PC-9 (cell line): ENCODE measurements around the gene TGFB1. TPM values are rescaled to one million over a fixed set of nuclear protein-coding genes. Genes with fewer than 3 reads are reported as not detected.
A peak's percentile ranks its signal among the peaks of the same experiment; 100 is the strongest.

Experiments used
- BruUV-seq: library from RNA; stranded (reverse); fragments of 400-500 nt; replicated peaks from 2 replicates; lab custom pipeline; 2021; lab: Mats Ljungman, UMichigan
- CTCF ChIA-PET: fragments of 300-600 bp; sonication (Branson Sonifier 250); formaldehyde crosslinking; loops from one replicate; lab custom pipeline; 2022; ENCODE audit warnings: antibody characterized with exemption; lab: Charles Lee
- POLR2A ChIA-PET: fragments of 300-600 bp; sonication (Branson Sonifier 250); formaldehyde crosslinking; loops from one replicate; lab custom pipeline; 2022; ENCODE audit warnings: antibody characterized with exemption; ENCODE audit not compliant: unreplicated experiment; lab: Charles Lee
- DNase-seq, 2 experiments: peaks; one replicate each; pipeline versions ENCODE4 v3.0.0 to v3.0.0-alpha.2; 2015 to 2022; ENCODE audit warnings: mixed read lengths in 1 of 2
- H2AFZ ChIP-seq: fragments of 200-600 bp; sonication (generic); 2 replicates; pipeline ENCODE4 v1.8.1; 2017; ENCODE audit warnings: antibody characterized with exemption
- H3F3A ChIP-seq: fragments of 200-600 bp; sonication (generic); 2 replicates; pipeline ENCODE4 v1.8.1; 2017; ENCODE audit warnings: antibody characterized with exemption, mild to moderate bottlenecking, low read depth; ENCODE audit not compliant: insufficient read depth
- H3K27ac ChIP-seq: fragments of 200-600 bp; sonication (generic); 2 replicates; pipeline ENCODE4 v1.6.1; 2016; ENCODE audit warnings: mixed run types
- H3K27me3 ChIP-seq: fragments of 200-600 bp; sonication (generic); 2 replicates; pipeline ENCODE4 v1.6.1; 2016; ENCODE audit warnings: low read depth, mixed run types; ENCODE audit not compliant: insufficient read depth
- H3K36me3 ChIP-seq: fragments of 200-600 bp; sonication (generic); 2 replicates; pipeline ENCODE4 v1.6.1; 2016; ENCODE audit warnings: low read depth, mixed run types
- H3K4me1 ChIP-seq: fragments of 200-600 bp; sonication (generic); replicated peaks from 2 replicates; pipeline ENCODE4 v1.6.1; 2016; ENCODE audit warnings: mixed run types; ENCODE audit not compliant: insufficient read depth
- H3K4me2 ChIP-seq: fragments of 200-600 bp; sonication (generic); 2 replicates; pipeline ENCODE4 v1.6.1; 2017; ENCODE audit warnings: mixed run types
- H3K4me3 ChIP-seq: fragments of 200-600 bp; sonication (generic); 2 replicates; pipeline ENCODE4 v1.6.1; 2016; ENCODE audit warnings: mixed run types
- H3K79me2 ChIP-seq: fragments of 200-600 bp; sonication (generic); 2 replicates; pipeline ENCODE4 v1.6.1; 2017; ENCODE audit warnings: low read depth, mixed run types
- H3K9me2 ChIP-seq: fragments of 200-600 bp; sonication (generic); 2 replicates; pipeline ENCODE4 v1.8.1; 2017; ENCODE audit warnings: mild to moderate bottlenecking; ENCODE audit not compliant: insufficient read depth
- H3K9me3 ChIP-seq: fragments of 200-600 bp; sonication (generic); 2 replicates; pipeline ENCODE4 v1.8.1; 2016; ENCODE audit warnings: low read depth; ENCODE audit not compliant: insufficient read depth
- H4K20me1 ChIP-seq: fragments of 200-600 bp; sonication (generic); 2 replicates; pipeline ENCODE4 v1.8.1; 2017; ENCODE audit not compliant: insufficient read depth
- CTCF ChIP-seq: fragments of 200-600 bp; sonication (generic); conservative IDR thresholded peaks from 2 replicates; pipeline ENCODE4 v1.6.1; 2017; ENCODE audit warnings: mixed run types, antibody characterized with exemption, mild to moderate bottlenecking, moderate library complexity
- EZH2 ChIP-seq: fragments of 200-600 bp; sonication (generic); IDR thresholded peaks from 2 replicates; pipeline ENCODE4 v1.8.0; 2017; ENCODE audit warnings: antibody characterized with exemption, low read depth
- intact Hi-C: fragments of 100-400 bp; cut with micrococcal nuclease; formaldehyde crosslinking; loops from one replicate; pipeline ENCODE4 v1.10.0; 2022; ENCODE audit not compliant: unreplicated experiment
- total RNA-seq: library from RNA; stranded (reverse); gene quantifications from 2 replicates; pipeline ENCODE4 v1.2.3, GENCODE V29; 2021

Gene TGFB1
- total RNA-seq, 1 experiment from 2014 or later: 67.9 TPM

- no peak overlapping the region for H2AFZ ChIP-seq
- H4K20me1 ChIP-seq: peaks cover 3% of the 10 kb centered on the region; the same call in 1 of the 2 replicates
- no TSS peak for BruUV-seq
- H3K36me3 ChIP-seq: no peaks in the 10 kb centered on the region
- H3K4me1 ChIP-seq: peaks cover 16% of the 10 kb centered on the region
- CTCF ChIA-PET: interaction anchor here (0.5 kb wide), 1 partner anchor 279 kb away, joined by 6 read pairs; no protein-coding TSS in a partner anchor
- TF ChIP-seq EZH2: no peak
- no peak for TF ChIP-seq CTCF
- no peaks in the 10 kb centered on the region for H3K27me3 ChIP-seq
- H3K9me2 ChIP-seq: no peaks in the 10 kb centered on the region
- intact Hi-C loops: loop anchor here (10.0 kb wide), 1 partner anchor 251 kb away; the partner anchor contains the start of gene CEACAM21
- H3K4me2 ChIP-seq: peak overlapping the region; percentile 42; the same call in 1 of the 2 replicates
- peak overlapping the region; percentile 41 for H3K27ac ChIP-seq
- peaks cover 28% of the 10 kb centered on the region for H3F3A ChIP-seq
- POLR2A ChIA-PET: interaction anchor here (0.6 kb wide), 1 partner anchor 536 kb away, joined by 3 read pairs; no protein-coding TSS in a partner anchor
- DNase-seq: peak in 1 of 2 experiments; percentile 85
- H3K9me3 ChIP-seq: no peaks in the 10 kb centered on the region
- H3K79me2 ChIP-seq: no peaks in the 10 kb centered on the region
- no peak overlapping the region for H3K4me3 ChIP-seq
Observed at GRCh38 chr19:41323430-41324125, 30.1 kb downstream of the TGFB1 start.

- peak overlapping the region; percentile 41; the same call in 1 of the 2 replicates for H3K27ac ChIP-seq
- H3K9me3 ChIP-seq: no peaks in the 10 kb centered on the region
- no peak overlapping the region for H3K4me3 ChIP-seq
- H3K9me2 ChIP-seq: no peaks in the 10 kb centered on the region
- BruUV-seq: no TSS peak
- peaks cover 3% of the 10 kb centered on the region; the same call in 1 of the 2 replicates for H4K20me1 ChIP-seq
- DNase-seq: no peak
- H3K4me1 ChIP-seq: peaks cover 14% of the 10 kb centered on the region
- ChIA-PET POLR2A (interaction anchor here (0.6 kb wide), 2 partner anchors 536 to 1232 kb away, joined by 3 to 4 read pairs; partner anchors contain the start of gene ZNF780A), CTCF (interaction anchor here (0.5 kb wide), 1 partner anchor 278 kb away, joined by 6 read pairs; no protein-coding TSS in a partner anchor)
- H2AFZ ChIP-seq: no peak overlapping the region
- TF ChIP-seq CTCF (no peak), EZH2 (no peak)
- no peaks in the 10 kb centered on the region for H3K79me2 ChIP-seq
- intact Hi-C loops: loop anchor here (10.0 kb wide), 1 partner anchor 252 kb away; the partner anchor contains the start of gene CEACAM21
- H3K4me2 ChIP-seq: peak overlapping the region; percentile 42; the same call in 1 of the 2 replicates
- H3K36me3 ChIP-seq: no peaks in the 10 kb centered on the region
- no peaks in the 10 kb centered on the region for H3K27me3 ChIP-seq
- H3F3A ChIP-seq: peaks cover 23% of the 10 kb centered on the region
Observed at GRCh38 chr19:41323023-41323422, 30.7 kb downstream of the TGFB1 start.

GRCh38 chr19:41322451-41322850 is 31.3 kb downstream of the TGFB1 start:
- BruUV-seq: no TSS peak
- H4K20me1 ChIP-seq: peaks cover 3% of the 10 kb centered on the region; the same call in 1 of the 2 replicates
- no peak for DNase-seq
- H3F3A ChIP-seq: peaks cover 23% of the 10 kb centered on the region
- no peak for TF ChIP-seq EZH2
- TF ChIP-seq CTCF: no peak
- no peaks in the 10 kb centered on the region for H3K36me3 ChIP-seq
- CTCF ChIA-PET: interaction anchor here (1.2 to 1.8 kb wide), 2 partner anchors 14 to 30 kb away, joined by 4 to 7 read pairs; no protein-coding TSS in a partner anchor
- peaks cover 8% of the 10 kb centered on the region; the same call in 1 of the 2 replicates for H3K4me1 ChIP-seq
- no peak overlapping the region for H3K4me3 ChIP-seq
- no peaks in the 10 kb centered on the region for H3K9me3 ChIP-seq
- H3K27ac ChIP-seq: no peak overlapping the region
- no peaks in the 10 kb centered on the region for H3K79me2 ChIP-seq
- no peak overlapping the region for H3K4me2 ChIP-seq
- intact Hi-C loops: loop anchor here (10.0 kb wide), 1 partner anchor 252 kb away; the partner anchor contains the start of gene CEACAM21
- H3K9me2 ChIP-seq: no peaks in the 10 kb centered on the region
- no peaks in the 10 kb centered on the region for H3K27me3 ChIP-seq
- POLR2A ChIA-PET: interaction anchor here (0.6 kb wide), 1 partner anchor 1232 kb away, joined by 4 read pairs; the partner anchor contains the start of gene ZNF780A
- H2AFZ ChIP-seq: no peak overlapping the region
